Measurements from ENCODE around the gene ACP2. TPM values are rescaled to one million over a fixed set of nuclear protein-coding genes. Genes with fewer than 3 reads are reported as not detected.

The ACP2 gene
- total and polyA plus RNA-seq, 2 experiments from 2014 or later, result 29.6 to 31.5 TPM

DNA sequence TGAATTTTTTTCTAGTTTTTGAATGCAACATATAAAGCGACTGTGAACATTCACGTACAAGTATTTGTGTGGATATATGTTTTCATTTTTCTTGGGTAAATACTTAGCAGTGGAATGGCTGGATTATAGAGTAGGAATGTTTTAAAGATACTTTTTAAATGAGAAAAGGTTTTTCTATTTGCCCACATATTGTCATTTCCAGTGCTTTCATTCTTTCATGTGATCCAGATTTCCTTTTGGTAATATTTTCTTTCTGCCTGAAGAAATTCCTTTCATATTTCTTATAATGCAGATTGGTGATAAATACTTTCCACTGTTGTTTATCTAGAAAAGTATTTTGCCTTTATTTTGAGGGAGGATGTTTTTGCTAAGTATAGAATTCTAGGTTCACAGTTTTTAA lies 25.9 kb downstream of the ACP2 start:
- WGBS (ENCODE audit: low lambda C conversion rate, missing lambda C conversion rate), result 95% methylated on average over 2 of the region's 2 CpGs
- H3K4me3 ChIP-seq, result no peak overlapping the region
- no peaks in the 10 kb centered on the region for H4K20me1 ChIP-seq (ENCODE audit: insufficient read depth, poor library complexity, severe bottlenecking)
- H3K27me3 ChIP-seq, result no peaks in the 10 kb centered on the region
- TF ChIP-seq EZH2phosphoT487 (IDR thresholded peaks at IDR 0.05; ENCODE audit: low read depth, severe bottlenecking, unreplicated experiment) (no peak), EZH2 (IDR thresholded peaks at IDR 0.05; ENCODE audit: borderline replicate concordance) (no peak)
- TF ChIP-seq, protein P1, sequence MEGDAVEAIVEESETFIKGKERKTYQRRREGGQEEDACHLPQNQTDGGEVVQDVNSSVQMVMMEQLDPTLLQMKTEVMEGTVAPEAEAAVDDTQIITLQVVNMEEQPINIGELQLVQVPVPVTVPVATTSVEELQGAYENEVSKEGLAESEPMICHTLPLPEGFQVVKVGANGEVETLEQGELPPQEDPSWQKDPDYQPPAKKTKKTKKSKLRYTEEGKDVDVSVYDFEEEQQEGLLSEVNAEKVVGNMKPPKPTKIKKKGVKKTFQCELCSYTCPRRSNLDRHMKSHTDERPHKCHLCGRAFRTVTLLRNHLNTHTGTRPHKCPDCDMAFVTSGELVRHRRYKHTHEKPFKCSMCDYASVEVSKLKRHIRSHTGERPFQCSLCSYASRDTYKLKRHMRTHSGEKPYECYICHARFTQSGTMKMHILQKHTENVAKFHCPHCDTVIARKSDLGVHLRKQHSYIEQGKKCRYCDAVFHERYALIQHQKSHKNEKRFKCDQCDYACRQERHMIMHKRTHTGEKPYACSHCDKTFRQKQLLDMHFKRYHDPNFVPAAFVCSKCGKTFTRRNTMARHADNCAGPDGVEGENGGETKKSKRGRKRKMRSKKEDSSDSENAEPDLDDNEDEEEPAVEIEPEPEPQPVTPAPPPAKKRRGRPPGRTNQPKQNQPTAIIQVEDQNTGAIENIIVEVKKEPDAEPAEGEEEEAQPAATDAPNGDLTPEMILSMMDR (IDR thresholded peaks at IDR 0.05; ENCODE audit: poor library complexity), result no peak
- no peak for DNase-seq (ENCODE audit: low spot score)
- no peak overlapping the region for H3K27ac ChIP-seq
- H3K4me1 ChIP-seq (ENCODE audit: insufficient read depth), result peaks cover 10% of the 10 kb centered on the region
- no peak overlapping the region for H2AFZ ChIP-seq
- H3K79me2 ChIP-seq, result peaks cover 20% of the 10 kb centered on the region
- no peaks in the 10 kb centered on the region for H3K9me2 ChIP-seq (replicated peaks; ENCODE audit: insufficient read depth)
- H3K9me3 ChIP-seq (ENCODE audit: low read depth), result no peaks in the 10 kb centered on the region
- no peak overlapping the region for H3K4me2 ChIP-seq
- H3K36me3 ChIP-seq (replicated peaks; ENCODE audit: insufficient read depth, low read depth), result no peaks in the 10 kb centered on the region

DNA sequence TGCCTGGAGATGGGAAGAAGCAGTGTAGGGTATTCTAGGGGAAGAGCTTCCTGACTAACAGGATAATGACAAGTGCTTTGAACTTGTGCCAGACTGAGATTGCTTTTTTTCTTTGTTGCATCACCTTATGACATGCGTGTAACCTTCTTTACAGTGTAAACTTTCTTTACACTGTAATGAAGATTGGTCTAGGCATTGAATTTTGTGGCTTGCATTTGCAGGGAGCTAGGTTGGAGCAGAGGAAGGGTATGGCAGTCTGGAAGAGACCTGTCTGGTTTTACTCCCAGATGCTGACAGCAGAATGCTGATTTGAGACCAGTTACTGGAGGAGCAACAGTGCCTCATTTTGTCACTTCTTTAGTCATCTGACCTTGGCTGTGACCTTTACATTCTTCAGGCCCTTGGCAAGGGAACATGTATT lies 28.2 kb downstream of the ACP2 start:
- H3K9me2 ChIP-seq (replicated peaks; ENCODE audit: insufficient read depth), result no peaks in the 10 kb centered on the region
- DNase-seq (ENCODE audit: low spot score), result no peak
- no peaks in the 10 kb centered on the region for H4K20me1 ChIP-seq (ENCODE audit: insufficient read depth, poor library complexity, severe bottlenecking)
- H3K27ac ChIP-seq, result no peak overlapping the region
- peaks cover 33% of the 10 kb centered on the region for H3K79me2 ChIP-seq
- H3K4me3 ChIP-seq, result no peak overlapping the region
- no peak for TF ChIP-seq EZH2phosphoT487 (IDR thresholded peaks at IDR 0.05; ENCODE audit: low read depth, severe bottlenecking, unreplicated experiment)
- no peak for TF ChIP-seq EZH2 (IDR thresholded peaks at IDR 0.05; ENCODE audit: borderline replicate concordance)
- TF ChIP-seq, protein P1 (IDR thresholded peaks at IDR 0.05; ENCODE audit: poor library complexity), result no peak
- no peak overlapping the region for H3K4me2 ChIP-seq
- H3K9me3 ChIP-seq (ENCODE audit: low read depth), result no peaks in the 10 kb centered on the region
- H2AFZ ChIP-seq, result no peak overlapping the region
- WGBS (ENCODE audit: low lambda C conversion rate, missing lambda C conversion rate), result 56% methylated on average over 1 of the region's 1 CpG
- H3K4me1 ChIP-seq (ENCODE audit: insufficient read depth), result peaks cover 29% of the 10 kb centered on the region
- H3K36me3 ChIP-seq (replicated peaks; ENCODE audit: insufficient read depth, low read depth), result no peaks in the 10 kb centered on the region
- H3K27me3 ChIP-seq, result no peaks in the 10 kb centered on the region

DNA sequence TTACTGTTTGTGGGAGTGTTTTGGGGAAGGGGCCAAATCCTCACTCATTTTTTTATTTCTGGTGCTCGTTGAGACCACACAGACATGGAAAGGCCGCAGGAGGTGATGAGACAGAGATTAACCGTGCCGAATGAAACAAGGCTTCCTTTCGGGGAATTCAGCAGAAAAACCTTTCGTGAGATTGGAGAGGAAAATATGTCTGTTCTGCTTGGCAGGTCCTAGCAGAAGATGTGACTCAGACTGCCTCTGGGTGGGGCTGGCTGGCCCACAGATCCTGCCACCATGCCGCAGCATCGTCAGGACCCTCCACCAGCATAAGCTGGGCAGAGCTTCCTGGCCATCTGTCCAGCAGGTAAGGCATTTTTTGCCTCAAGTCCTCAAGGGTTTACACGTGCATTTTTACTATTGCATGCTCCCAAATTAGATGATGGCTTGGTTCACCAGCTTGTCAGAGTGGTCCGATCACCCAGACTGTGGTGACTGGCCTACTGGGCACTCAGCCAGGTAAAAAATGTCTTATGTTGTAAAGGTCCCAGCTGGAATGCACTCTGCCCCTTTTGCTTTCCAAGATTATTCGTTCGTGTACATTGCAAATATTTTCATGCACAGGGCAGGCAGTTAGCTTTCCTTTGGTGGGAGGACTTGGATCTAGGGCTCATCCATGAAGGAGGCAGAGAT lies 32.4 kb downstream of the ACP2 start:
- 19% methylated on average over 12 of the region's 12 CpGs for WGBS (ENCODE audit: low lambda C conversion rate, missing lambda C conversion rate)
- no peak overlapping the region for H2AFZ ChIP-seq

More for the DNA sequence above, 32.4 kb downstream of the ACP2 start:
- peak overlapping the region; percentile 97 for H3K27ac ChIP-seq
- H3K4me2 ChIP-seq, result peak overlapping the region; percentile 87
- H3K4me3 ChIP-seq, result peak overlapping the region; percentile 58
- no peaks in the 10 kb centered on the region for H4K20me1 ChIP-seq (ENCODE audit: insufficient read depth, poor library complexity, severe bottlenecking)
- peaks cover 30% of the 10 kb centered on the region for H3K4me1 ChIP-seq (ENCODE audit: insufficient read depth)
- TF ChIP-seq EZH2phosphoT487 (IDR thresholded peaks at IDR 0.05; ENCODE audit: low read depth, severe bottlenecking, unreplicated experiment) (no peak), EZH2 (IDR thresholded peaks at IDR 0.05; ENCODE audit: borderline replicate concordance) (no peak)
- TF ChIP-seq, protein P1 (IDR thresholded peaks at IDR 0.05; ENCODE audit: poor library complexity), result no peak
- no peaks in the 10 kb centered on the region for H3K9me3 ChIP-seq (ENCODE audit: low read depth)
- H3K9me2 ChIP-seq (replicated peaks; ENCODE audit: insufficient read depth), result no peaks in the 10 kb centered on the region
- no peaks in the 10 kb centered on the region for H3K36me3 ChIP-seq (replicated peaks; ENCODE audit: insufficient read depth, low read depth)
- peak; percentile 79 for DNase-seq (ENCODE audit: low spot score)
- no peaks in the 10 kb centered on the region for H3K27me3 ChIP-seq
- H3K79me2 ChIP-seq, result peaks cover 33% of the 10 kb centered on the region

Data from hepatocyte (in vitro differentiated cells).